Stimulated activated naive CD8-positive, alpha-beta T cell treated with anti-CD3 and anti-CD28 coated beads, Interleukin-15, amount 100 ng/mL, for 72 hours (primary cell): ENCODE results near the gene RPS28.
"Not testable (repeated sequence)": the region's sequence is repeated elsewhere in the genome, so short reads cannot be mapped to it uniquely, and the experiment has no call there.

Source experiments
- ATAC-seq: fragments of 150-1000 bp; cut with Tn5 transposase; 2 replicates; pipeline ENCODE4 v1.10.0; 2021; ENCODE audit warnings: mild to moderate bottlenecking, moderate library complexity
- DNase-seq, 2 donors: peaks; one replicate each; pipeline ENCODE4 v3.0.0; 2021 to 2022
- H3K27ac Mint-ChIP-seq, 2 donors: one replicate each; pipeline ENCODE4 v1.8.0; 2022; ENCODE audit warnings: mild to moderate bottlenecking in 2 of 2, mixed read lengths in 2 of 2, moderate library complexity in 2 of 2
- H3K27me3 Mint-ChIP-seq: one replicate; pipeline ENCODE4 v1.8.0; 2022; ENCODE audit warnings: mixed read lengths
- H3K4me1 Mint-ChIP-seq: one replicate; pipeline ENCODE4 v1.8.0; 2022; ENCODE audit warnings: mild to moderate bottlenecking, mixed read lengths
- H3K4me3 Mint-ChIP-seq, 2 donors: one replicate each; pipeline ENCODE4 v1.8.0; 2022; ENCODE audit warnings: mild to moderate bottlenecking in 2 of 2, mixed read lengths in 2 of 2, moderate library complexity in 1 of 2
- H3K9me3 Mint-ChIP-seq, 2 donors: one replicate each; pipeline ENCODE4 v1.8.0; 2022; ENCODE audit warnings: mixed read lengths in 2 of 2

The RPS28 gene

DNA sequence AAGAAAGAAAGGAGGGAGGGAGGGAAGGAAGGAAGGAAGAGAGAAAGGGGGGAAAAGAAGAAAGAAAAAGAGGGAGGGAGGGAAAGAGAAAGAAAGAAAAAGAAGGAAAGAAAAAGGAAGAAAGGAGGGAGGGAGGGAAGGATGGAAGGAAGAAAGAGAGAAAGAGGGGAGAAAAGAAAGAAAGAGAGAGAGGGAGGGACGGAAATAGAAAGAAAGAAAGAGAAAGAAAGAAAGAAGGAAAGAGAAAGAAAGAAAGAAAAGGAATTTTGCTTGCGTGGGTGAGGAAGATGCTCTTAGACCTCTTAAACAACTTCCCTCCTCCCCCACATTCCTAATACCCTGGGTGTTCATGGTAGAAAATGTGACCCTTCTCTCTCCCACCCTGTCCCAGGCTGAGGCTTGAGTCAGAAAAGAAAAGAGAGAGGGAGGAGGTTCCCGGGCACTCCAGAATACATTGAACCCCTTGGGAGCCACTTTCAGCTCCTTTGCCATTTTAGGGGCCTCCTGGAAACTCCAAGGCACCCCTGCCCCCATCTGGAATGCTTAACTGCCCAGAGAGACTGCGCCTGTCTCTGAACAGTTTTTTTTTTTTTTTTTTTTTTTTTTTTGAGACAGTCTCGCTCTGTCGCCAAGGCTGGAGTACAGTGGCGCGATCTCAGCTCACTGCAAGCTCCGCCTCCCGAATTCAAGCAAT lies 31.0 kb downstream of the RPS28 start:
- ATAC-seq (no peak), DNase-seq (no peak)
- peaks cover 15% of the 10 kb centered on the region for H3K4me1 Mint-ChIP-seq
- peaks cover 5 to 7% of the 10 kb centered on the region in 2 donors for H3K9me3 Mint-ChIP-seq
- H3K27ac Mint-ChIP-seq, result no peak overlapping the region
- H3K4me3 Mint-ChIP-seq, result peak overlapping the region in 1 of 2 donors; percentile 36
- H3K27me3 Mint-ChIP-seq, result peaks cover 34% of the 10 kb centered on the region

DNA sequence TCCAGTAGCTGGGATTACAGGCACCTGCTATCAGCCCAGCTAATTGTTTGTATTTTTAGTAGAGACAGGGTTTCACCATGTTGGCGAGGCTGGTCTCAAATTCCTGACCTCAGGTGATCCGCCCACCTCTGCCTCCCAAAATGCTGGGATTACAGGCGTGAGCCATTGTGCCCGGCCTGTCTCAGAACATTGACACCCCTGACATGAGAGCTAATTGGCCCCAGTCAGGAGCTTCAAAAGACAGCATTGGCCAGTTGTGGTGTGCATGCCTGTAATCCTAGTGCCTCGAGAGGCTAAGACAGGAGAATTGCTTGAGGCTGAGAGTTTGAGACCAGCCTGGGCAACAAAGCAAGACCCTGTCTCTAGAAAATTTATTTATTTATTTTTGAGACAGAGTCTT lies 31.5 kb downstream of the RPS28 start:
- H3K27me3 Mint-ChIP-seq, result peaks cover 34% of the 10 kb centered on the region

GRCh38 chr19:8355631-8356402 lies 34.5 kb downstream of the RPS28 start:
- ATAC-seq, result no peak
- Mint-ChIP-seq H3K4me3 (no peak overlapping the region), H3K9me3 (peaks cover 5 to 7% of the 10 kb centered on the region in 2 donors)

More for the DNA sequence above, 31.5 kb downstream of the RPS28 start:
- not testable (repeated sequence) for ATAC-seq, H3K4me3 Mint-ChIP-seq, H3K9me3 Mint-ChIP-seq, DNase-seq, H3K27ac Mint-ChIP-seq
- H3K4me1 Mint-ChIP-seq, result peaks cover 15% of the 10 kb centered on the region

GRCh38 chr19:8357007-8357521 lies 35.8 kb downstream of the RPS28 start:
- H3K27ac Mint-ChIP-seq, result peak overlapping the region in 1 of 2 donors; percentile 54
- DNase-seq (no peak), ATAC-seq (no peak)
- peaks cover 5 to 7% of the 10 kb centered on the region in 2 donors for H3K9me3 Mint-ChIP-seq
- no peak overlapping the region for H3K4me3 Mint-ChIP-seq
- peaks cover 22% of the 10 kb centered on the region for H3K4me1 Mint-ChIP-seq
- H3K27me3 Mint-ChIP-seq, result peaks cover 15% of the 10 kb centered on the region

More at GRCh38 chr19:8355631-8356402, 34.5 kb downstream of the RPS28 start:
- peaks cover 15% of the 10 kb centered on the region for H3K4me1 Mint-ChIP-seq
- peaks cover 27% of the 10 kb centered on the region for H3K27me3 Mint-ChIP-seq
- peak overlapping the region in 1 of 2 donors; percentile 65 for H3K27ac Mint-ChIP-seq
- no peak for DNase-seq

DNA sequence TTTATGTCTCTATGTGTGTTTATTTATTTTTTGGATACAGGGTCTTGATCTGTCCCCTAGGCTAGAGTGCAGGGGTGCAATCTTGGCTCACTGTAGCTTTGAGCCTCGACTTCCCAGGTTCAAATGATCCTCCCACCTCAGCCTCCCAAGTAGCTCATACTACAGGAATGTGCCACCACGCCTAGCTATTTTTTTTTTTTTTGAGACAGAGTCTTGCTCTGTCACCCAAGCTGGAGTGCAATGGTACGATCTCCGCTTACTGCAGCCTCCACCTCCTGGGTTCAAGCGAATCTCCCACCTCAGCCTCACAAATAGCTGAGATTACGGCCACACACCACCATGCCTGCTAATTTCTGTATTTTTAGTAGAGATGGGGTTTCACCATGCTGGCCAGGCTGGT lies 37.7 kb downstream of the RPS28 start:
- Mint-ChIP-seq H3K4me3 (no peak overlapping the region), H3K4me1 (peaks cover 36% of the 10 kb centered on the region), H3K27me3 (peaks cover 12% of the 10 kb centered on the region), H3K27ac (no peak overlapping the region), H3K9me3 (peaks cover 5 to 7% of the 10 kb centered on the region in 2 donors)
- DNase-seq (no peak), ATAC-seq (no peak)

GRCh38 chr19:8360196-8360595 lies 38.9 kb downstream of the RPS28 start:
- H3K27me3 Mint-ChIP-seq, result peaks cover 24% of the 10 kb centered on the region
- no peak overlapping the region for H3K4me3 Mint-ChIP-seq
- ATAC-seq (no peak), DNase-seq (no peak)
- H3K9me3 Mint-ChIP-seq, result peaks cover 5 to 7% of the 10 kb centered on the region in 2 donors
- H3K4me1 Mint-ChIP-seq, result peaks cover 39% of the 10 kb centered on the region
- no peak overlapping the region for H3K27ac Mint-ChIP-seq

- no peak for DNase-seq
- Mint-ChIP-seq H3K4me1 (peaks cover 41% of the 10 kb centered on the region), H3K27me3 (peaks cover 43% of the 10 kb centered on the region), H3K4me3 (peak overlapping the region in 1 of 2 donors; percentile 4), H3K27ac (no peak overlapping the region), H3K9me3 (no peaks in the 10 kb centered on the region)
- ATAC-seq, result no peak
Observed at GRCh38 chr19:8361921-8362793, 40.9 kb downstream of the RPS28 start.

GRCh38 chr19:8363803-8364771 lies 42.8 kb downstream of the RPS28 start, which contains the start of gene ANGPTL4:
TSS of gene ANGPTL4 (plus strand) at chr19:8364155. CDS start at chr19:8364322, 167 bp downstream.
- Mint-ChIP-seq H3K4me1 (peaks cover 48% of the 10 kb centered on the region), H3K27me3 (peaks cover 63% of the 10 kb centered on the region), H3K27ac (peak within 1 kb of the TSS in 1 of 2 donors; percentile 49), H3K9me3 (no peaks in the 10 kb centered on the region), H3K4me3 (peak within 1 kb of the TSS; percentile 82 to 85)
- ATAC-seq (peak; percentile 89), DNase-seq (peak; percentile 63 to 71)

GRCh38 chr19:8366121-8366581 lies 44.9 kb downstream of the RPS28 start:
- Mint-ChIP-seq H3K4me3 (no peak overlapping the region), H3K4me1 (peaks cover 48% of the 10 kb centered on the region), H3K9me3 (no peaks in the 10 kb centered on the region), H3K27ac (no peak overlapping the region), H3K27me3 (peaks cover 64% of the 10 kb centered on the region)
- DNase-seq, result no peak
- no peak for ATAC-seq

DNA sequence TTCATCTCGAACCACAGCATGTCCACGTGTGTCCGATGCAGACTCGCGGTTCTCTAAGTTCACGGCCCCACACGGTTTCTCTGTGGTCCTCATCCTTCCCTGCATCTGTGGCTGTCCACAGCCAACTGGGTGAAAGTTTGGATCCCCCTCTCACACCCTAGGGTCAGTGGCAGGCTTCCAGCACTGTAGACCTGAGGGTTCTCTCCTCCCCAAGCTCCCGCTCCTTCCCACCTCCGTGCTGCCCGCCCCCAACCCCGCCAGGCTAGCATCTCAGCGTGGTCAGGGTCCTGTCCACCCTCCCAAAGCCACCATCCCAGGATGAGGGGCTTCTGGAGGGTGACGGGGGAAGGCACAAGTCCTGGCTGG lies 45.6 kb downstream of the RPS28 start:
- Mint-ChIP-seq H3K4me3 (no peak overlapping the region), H3K27ac (no peak overlapping the region), H3K4me1 (peaks cover 43% of the 10 kb centered on the region), H3K27me3 (peaks cover 64% of the 10 kb centered on the region), H3K9me3 (no peaks in the 10 kb centered on the region)
- no peak for ATAC-seq
- DNase-seq, result no peak

DNA sequence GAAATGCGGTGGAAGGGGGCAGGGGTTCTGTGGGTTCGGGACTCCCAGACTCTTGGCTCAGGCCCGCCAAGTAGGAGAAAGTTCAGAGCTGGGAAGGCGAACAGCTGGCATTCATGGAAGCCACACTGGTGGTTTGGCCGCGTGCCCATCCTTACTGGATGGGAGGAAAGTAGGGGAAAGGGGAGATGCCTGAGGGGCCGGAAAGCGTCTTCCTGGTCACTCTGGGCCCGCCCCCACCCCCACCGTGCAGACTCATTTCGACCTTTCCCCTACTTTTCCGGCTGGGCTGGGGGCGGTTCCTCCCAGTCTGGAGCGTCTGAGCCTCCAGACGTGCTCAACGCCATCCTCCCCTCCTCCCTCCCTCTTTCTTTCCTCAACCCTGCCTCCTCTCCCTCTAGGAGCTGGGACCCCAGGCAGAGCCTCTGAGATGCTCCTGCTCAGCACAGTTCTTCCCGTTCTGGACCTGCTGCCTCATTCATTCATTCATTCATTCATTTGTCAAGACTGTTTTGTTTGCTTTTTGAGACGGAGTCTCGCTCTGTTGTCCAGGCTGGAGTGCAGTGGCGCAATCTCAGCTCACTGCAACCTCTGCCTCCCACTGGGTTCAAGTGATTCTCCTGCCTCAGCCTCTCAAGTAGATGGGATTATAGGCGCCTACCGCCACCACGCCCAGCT lies 46.2 kb downstream of the RPS28 start:
- H3K4me3 Mint-ChIP-seq, result peak overlapping the region in 1 of 2 donors; percentile 24
- ATAC-seq, result no peak
- no peak for DNase-seq
- H3K4me1 Mint-ChIP-seq, result peaks cover 37% of the 10 kb centered on the region
- H3K27me3 Mint-ChIP-seq, result peaks cover 64% of the 10 kb centered on the region
- no peak overlapping the region for H3K27ac Mint-ChIP-seq
- no peaks in the 10 kb centered on the region for H3K9me3 Mint-ChIP-seq

DNA sequence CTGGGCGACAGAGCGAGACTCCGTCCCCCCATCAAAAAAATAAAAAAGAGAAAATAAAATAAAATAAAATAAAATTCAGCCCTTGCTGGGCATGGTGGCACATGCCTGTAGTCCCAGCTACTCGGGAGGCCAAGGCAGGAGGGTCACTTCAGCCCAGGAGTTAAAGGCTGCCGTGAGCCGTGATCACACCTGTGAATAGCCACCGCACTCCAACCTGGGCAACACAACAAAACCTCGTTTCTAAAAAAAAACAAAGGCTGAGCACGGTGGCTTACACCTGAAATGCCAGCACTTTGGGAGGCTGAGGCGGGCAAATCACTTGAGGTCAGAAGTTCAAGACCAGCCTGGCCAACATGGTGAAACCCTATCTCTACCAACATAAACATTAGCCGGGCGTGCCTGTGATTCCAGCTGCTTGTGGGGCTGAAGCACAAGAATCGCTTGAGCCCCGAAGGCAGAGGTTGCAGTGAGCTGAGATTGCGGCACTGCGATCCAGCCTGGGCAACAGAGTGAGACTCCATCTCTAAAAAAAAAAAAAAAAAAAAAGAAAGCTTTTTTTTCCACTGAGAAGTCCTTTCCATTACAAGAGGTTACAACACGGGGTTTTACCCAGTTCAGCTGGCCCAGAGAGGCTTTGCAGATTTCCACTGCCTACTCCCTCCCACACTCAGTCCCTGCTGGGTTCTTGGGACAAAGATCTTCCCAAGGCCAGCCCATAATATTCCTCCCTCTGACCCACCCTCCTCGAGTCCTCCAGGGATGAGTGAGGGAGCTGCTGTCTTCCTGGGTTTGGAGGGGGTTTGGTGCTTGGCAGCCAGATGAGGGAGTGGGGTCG lies 49.1 kb downstream of the RPS28 start:
- Mint-ChIP-seq H3K27ac (no peak overlapping the region), H3K4me3 (no peak overlapping the region), H3K27me3 (peaks cover 38% of the 10 kb centered on the region), H3K9me3 (no peaks in the 10 kb centered on the region), H3K4me1 (peaks cover 18% of the 10 kb centered on the region)
- DNase-seq, result no peak
- no peak for ATAC-seq
